Measurements from ENCODE around the gene DHCR24. TPM values are rescaled to one million over a fixed set of nuclear protein-coding genes. Genes with fewer than 3 reads are reported as not detected.

Gene DHCR24
- total and polyA plus RNA-seq, 2 experiments from 2014 or later = 124 to 453 TPM

- no peak overlapping the region for H3K4me3 ChIP-seq
- no peaks in the 10 kb centered on the region for H3K9me2 ChIP-seq (ENCODE audit: insufficient read depth)
- peak overlapping the region; percentile 39; the same call in 1 of the 2 replicates for H3K27ac ChIP-seq (ENCODE audit: low read depth)
- H3K4me1 ChIP-seq (ENCODE audit: insufficient read depth) = no peaks in the 10 kb centered on the region
- no peak overlapping the region for H3K27ac Mint-ChIP-seq
- H3K79me2 ChIP-seq (replicated peaks; ENCODE audit: insufficient read depth) = peaks cover 40% of the 10 kb centered on the region
- peaks cover 54% of the 10 kb centered on the region for H4K20me1 ChIP-seq (replicated peaks; ENCODE audit: insufficient read depth)
- no peaks in the 10 kb centered on the region for H3K27me3 ChIP-seq (ENCODE audit: insufficient read depth)
- peaks cover 86% of the 10 kb centered on the region for H3K36me3 ChIP-seq (ENCODE audit: insufficient read depth)
- ATAC-seq (no peak), DNase-seq (ENCODE audit: low spot score) (no peak)
- H3K9me3 Mint-ChIP-seq = no peaks in the 10 kb centered on the region
- H3K4me3 Mint-ChIP-seq = no peak overlapping the region
- no peak for TF ChIP-seq CTCF (conservative IDR thresholded peaks at IDR 0.05; ENCODE audit: low read depth in 2 of 2)
- TF ChIP-seq EZH2phosphoT487 (IDR thresholded peaks at IDR 0.05; ENCODE audit: unreplicated experiment) = no peak
- TF ChIP-seq JUNB (IDR thresholded peaks at IDR 0.05; ENCODE audit: unreplicated experiment) = no peak
- TF ChIP-seq ZNF331 (CRISPR knock-in tag; IDR thresholded peaks at IDR 0.05; ENCODE audit: low read depth) = no peak
- no peak for TF ChIP-seq EZH2 (IDR thresholded peaks at IDR 0.05; ENCODE audit: low read depth, unreplicated experiment)
- peaks cover 87% of the 10 kb centered on the region for H3K36me3 Mint-ChIP-seq (ENCODE audit: low read depth)
- H3K4me1 Mint-ChIP-seq = no peaks in the 10 kb centered on the region
- H3F3A ChIP-seq (replicated peaks; ENCODE audit: low read depth) = peaks cover 17% of the 10 kb centered on the region; the same call in 1 of the 2 replicates
- peaks cover 3% of the 10 kb centered on the region for H3K27me3 Mint-ChIP-seq (ENCODE audit: insufficient read depth, low read depth, poor library complexity)
- no peak overlapping the region for H3K4me2 ChIP-seq
- H2AFZ ChIP-seq = no peak overlapping the region
Observed at GRCh38 chr1:54869173-54869851, 17.7 kb downstream of the DHCR24 start.

GRCh38 chr1:54867717-54868057 lies 19.3 kb downstream of the DHCR24 start:
- Histone ChIP-seq H3K36me3 (ENCODE audit: insufficient read depth) (peaks cover 78% of the 10 kb centered on the region), H3K27me3 (ENCODE audit: insufficient read depth) (no peaks in the 10 kb centered on the region)
- peaks cover 89% of the 10 kb centered on the region for H3K36me3 Mint-ChIP-seq (ENCODE audit: low read depth)
- TF ChIP-seq EZH2 (IDR thresholded peaks at IDR 0.05; ENCODE audit: low read depth, unreplicated experiment) = no peak
- no peak for TF ChIP-seq EZH2phosphoT487 (IDR thresholded peaks at IDR 0.05; ENCODE audit: unreplicated experiment)
- TF ChIP-seq JUNB (IDR thresholded peaks at IDR 0.05; ENCODE audit: unreplicated experiment) = no peak
- no peak for TF ChIP-seq STAT1 (IDR thresholded peaks at IDR 0.05; ENCODE audit: unreplicated experiment)
- TF ChIP-seq ZNF114 (CRISPR knock-in tag; IDR thresholded peaks at IDR 0.05) = no peak
- TF ChIP-seq ZNF462 (CRISPR knock-in tag; IDR thresholded peaks at IDR 0.05) = no peak
- no peak for TF ChIP-seq CTCF (conservative IDR thresholded peaks at IDR 0.05; ENCODE audit: low read depth in 2 of 2)
- TF ChIP-seq POLR2AphosphoS5 (IDR thresholded peaks at IDR 0.05; ENCODE audit: low read depth) = no peak
- no peak for TF ChIP-seq CREB1 (CRISPR knock-in tag; IDR thresholded peaks at IDR 0.05; ENCODE audit: low read depth)

More at GRCh38 chr1:54867717-54868057, 19.3 kb downstream of the DHCR24 start:
- 0 out of 2 replicates have a peak, but pooled peaks cover 15% of the 10 kb centered on the region for H3F3A ChIP-seq (replicated peaks; ENCODE audit: low read depth)
- peaks cover 40% of the 10 kb centered on the region for H3K79me2 ChIP-seq (replicated peaks; ENCODE audit: insufficient read depth)
- Mint-ChIP-seq H3K27me3 (ENCODE audit: insufficient read depth, low read depth, poor library complexity) (no peaks in the 10 kb centered on the region), H3K4me3 (no peak overlapping the region), H3K9me3 (no peaks in the 10 kb centered on the region), H3K27ac (no peak overlapping the region), H3K4me1 (no peaks in the 10 kb centered on the region)
- peaks cover 55% of the 10 kb centered on the region for H4K20me1 ChIP-seq (replicated peaks; ENCODE audit: insufficient read depth)
- H3K4me3 ChIP-seq = no peak overlapping the region
- no peaks in the 10 kb centered on the region for H3K4me1 ChIP-seq (ENCODE audit: insufficient read depth)
- no peak overlapping the region for H3K27ac ChIP-seq (ENCODE audit: low read depth)
- DNase-seq (ENCODE audit: low spot score) = no peak
- no peak for ATAC-seq
- H3K4me2 ChIP-seq = no peak overlapping the region
- H3K9me2 ChIP-seq (ENCODE audit: insufficient read depth) = no peaks in the 10 kb centered on the region
- H2AFZ ChIP-seq = no peak overlapping the region
